ENCODE data around the gene ZFP69B. TPM values are rescaled to one million over a fixed set of nuclear protein-coding genes. Genes with fewer than 3 reads are reported as not detected.

ZFP69B gene
- total and polyA plus RNA-seq, 10 of the 15 experiments (the other 5 are each of a cell fraction or from before 2014, with no cell fraction given) = 1.3 to 5.7 (median 3.4) TPM

DNA sequence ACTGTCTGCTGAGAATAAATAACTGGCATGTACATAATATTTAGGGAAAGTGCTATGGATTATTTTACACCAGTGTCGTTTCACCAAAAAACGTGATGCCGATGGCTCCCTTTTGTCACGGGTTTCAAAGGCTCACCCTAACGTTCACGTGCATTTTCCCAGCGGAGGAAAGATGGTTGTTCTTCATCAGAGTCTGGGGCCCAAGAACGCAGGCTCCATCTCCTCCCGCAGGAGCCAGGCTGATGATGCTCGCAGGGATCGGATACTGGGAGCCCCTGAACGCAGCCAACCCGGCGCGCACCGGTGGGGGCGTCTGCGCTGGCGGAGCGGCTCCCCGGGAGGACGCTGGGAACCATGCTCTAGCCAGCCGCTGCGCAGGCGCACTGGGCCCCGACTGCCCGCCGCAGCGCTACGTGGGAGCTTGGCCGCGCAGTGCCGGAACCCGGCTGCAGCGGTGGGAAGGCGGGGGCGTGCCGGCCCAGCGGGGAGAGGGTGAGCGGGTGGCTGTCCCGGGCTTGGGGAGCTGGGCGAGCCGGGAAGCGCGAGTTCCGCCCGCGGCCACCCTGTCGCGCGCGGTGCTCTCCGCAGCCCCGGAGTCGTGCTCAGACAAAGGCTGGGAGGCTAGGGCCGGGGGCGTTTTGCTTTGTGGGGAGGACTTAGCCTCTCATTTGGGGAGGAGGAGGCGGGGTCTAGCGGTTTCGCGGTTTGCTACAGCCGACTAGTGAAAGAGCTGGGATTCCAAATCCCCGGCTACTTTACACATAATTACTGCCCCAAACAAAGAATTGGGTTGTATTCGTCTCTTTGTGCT lies at the start of gene ZFP69B (continued):
- TF ChIP-seq SRF (IDR thresholded peaks at IDR 0.05; ENCODE audit: low read depth in 2 of 2, low read length in 2 of 2) (0 out of 4 replicates have a peak, but pooled peaks of 1 of the 2 experiments have one; percentile 13), SP1 (IDR thresholded peaks at IDR 0.05; ENCODE audit: low read depth, low read length) (no peak), BACH1 (IDR thresholded peaks at IDR 0.05; ENCODE audit: borderline replicate concordance) (peak; percentile 79; the same call in 1 of the 2 replicates), POLR2AphosphoS5 (IDR thresholded peaks at IDR 0.05; ENCODE audit: low read length) (no peak; the same call in none of the 2 replicates), CBFB (IDR thresholded peaks at IDR 0.05; ENCODE audit: low read depth) (peak; percentile 79; the same call in 1 of the 2 replicates), NR2C1 (IDR thresholded peaks at IDR 0.05) (no peak), RBBP5 (conservative IDR thresholded peaks at IDR 0.05) (no peak), SUPT20H (IDR thresholded peaks at IDR 0.05; ENCODE audit: borderline replicate concordance, control insufficient read depth, low read depth, low read length) (no peak), EED (IDR thresholded peaks at IDR 0.05; ENCODE audit: low read depth) (peak; percentile 48; the same call in 1 of the 2 replicates), NFXL1 (IDR thresholded peaks at IDR 0.05; ENCODE audit: borderline replicate concordance) (peak; percentile 88; the same call in 1 of the 2 replicates), KDM1A (IDR thresholded peaks at IDR 0.05; ENCODE audit: borderline replicate concordance) (no peak), RCOR1 (conservative IDR thresholded peaks at IDR 0.05; ENCODE audit: low read depth, low read length) (no peak), GABPA (IDR thresholded peaks at IDR 0.05; ENCODE audit: low read depth) (no peak), POLR2AphosphoS2 (IDR thresholded peaks at IDR 0.05; ENCODE audit: low read depth, low read length) (no peak), HDAC2 (IDR thresholded peaks at IDR 0.05) (no peak)
- TF ChIP-seq, protein P1, sequence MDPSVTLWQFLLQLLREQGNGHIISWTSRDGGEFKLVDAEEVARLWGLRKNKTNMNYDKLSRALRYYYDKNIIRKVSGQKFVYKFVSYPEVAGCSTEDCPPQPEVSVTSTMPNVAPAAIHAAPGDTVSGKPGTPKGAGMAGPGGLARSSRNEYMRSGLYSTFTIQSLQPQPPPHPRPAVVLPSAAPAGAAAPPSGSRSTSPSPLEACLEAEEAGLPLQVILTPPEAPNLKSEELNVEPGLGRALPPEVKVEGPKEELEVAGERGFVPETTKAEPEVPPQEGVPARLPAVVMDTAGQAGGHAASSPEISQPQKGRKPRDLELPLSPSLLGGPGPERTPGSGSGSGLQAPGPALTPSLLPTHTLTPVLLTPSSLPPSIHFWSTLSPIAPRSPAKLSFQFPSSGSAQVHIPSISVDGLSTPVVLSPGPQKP (IDR thresholded peaks at IDR 0.05; ENCODE audit: low read depth, low read length) = no peak
- TF ChIP-seq, protein P2, sequence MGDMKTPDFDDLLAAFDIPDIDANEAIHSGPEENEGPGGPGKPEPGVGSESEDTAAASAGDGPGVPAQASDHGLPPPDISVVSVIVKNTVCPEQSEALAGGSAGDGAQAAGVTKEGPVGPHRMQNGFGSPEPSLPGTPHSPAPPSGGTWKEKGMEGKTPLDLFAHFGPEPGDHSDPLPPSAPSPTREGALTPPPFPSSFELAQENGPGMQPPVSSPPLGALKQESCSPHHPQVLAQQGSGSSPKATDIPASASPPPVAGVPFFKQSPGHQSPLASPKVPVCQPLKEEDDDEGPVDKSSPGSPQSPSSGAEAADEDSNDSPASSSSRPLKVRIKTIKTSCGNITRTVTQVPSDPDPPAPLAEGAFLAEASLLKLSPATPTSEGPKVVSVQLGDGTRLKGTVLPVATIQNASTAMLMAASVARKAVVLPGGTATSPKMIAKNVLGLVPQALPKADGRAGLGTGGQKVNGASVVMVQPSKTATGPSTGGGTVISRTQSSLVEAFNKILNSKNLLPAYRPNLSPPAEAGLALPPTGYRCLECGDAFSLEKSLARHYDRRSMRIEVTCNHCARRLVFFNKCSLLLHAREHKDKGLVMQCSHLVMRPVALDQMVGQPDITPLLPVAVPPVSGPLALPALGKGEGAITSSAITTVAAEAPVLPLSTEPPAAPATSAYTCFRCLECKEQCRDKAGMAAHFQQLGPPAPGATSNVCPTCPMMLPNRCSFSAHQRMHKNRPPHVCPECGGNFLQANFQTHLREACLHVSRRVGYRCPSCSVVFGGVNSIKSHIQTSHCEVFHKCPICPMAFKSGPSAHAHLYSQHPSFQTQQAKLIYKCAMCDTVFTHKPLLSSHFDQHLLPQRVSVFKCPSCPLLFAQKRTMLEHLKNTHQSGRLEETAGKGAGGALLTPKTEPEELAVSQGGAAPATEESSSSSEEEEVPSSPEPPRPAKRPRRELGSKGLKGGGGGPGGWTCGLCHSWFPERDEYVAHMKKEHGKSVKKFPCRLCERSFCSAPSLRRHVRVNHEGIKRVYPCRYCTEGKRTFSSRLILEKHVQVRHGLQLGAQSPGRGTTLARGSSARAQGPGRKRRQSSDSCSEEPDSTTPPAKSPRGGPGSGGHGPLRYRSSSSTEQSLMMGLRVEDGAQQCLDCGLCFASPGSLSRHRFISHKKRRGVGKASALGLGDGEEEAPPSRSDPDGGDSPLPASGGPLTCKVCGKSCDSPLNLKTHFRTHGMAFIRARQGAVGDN (IDR thresholded peaks at IDR 0.05) = peak; percentile 96
- TF ChIP-seq, protein P3, sequence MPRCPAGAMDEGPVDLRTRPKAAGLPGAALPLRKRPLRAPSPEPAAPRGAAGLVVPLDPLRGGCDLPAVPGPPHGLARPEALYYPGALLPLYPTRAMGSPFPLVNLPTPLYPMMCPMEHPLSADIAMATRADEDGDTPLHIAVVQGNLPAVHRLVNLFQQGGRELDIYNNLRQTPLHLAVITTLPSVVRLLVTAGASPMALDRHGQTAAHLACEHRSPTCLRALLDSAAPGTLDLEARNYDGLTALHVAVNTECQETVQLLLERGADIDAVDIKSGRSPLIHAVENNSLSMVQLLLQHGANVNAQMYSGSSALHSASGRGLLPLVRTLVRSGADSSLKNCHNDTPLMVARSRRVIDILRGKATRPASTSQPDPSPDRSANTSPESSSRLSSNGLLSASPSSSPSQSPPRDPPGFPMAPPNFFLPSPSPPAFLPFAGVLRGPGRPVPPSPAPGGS (IDR thresholded peaks at IDR 0.05; ENCODE audit: borderline replicate concordance, insufficient read depth, low read depth, low read length, poor library complexity, severe bottlenecking) = peak; percentile 39
- TF ChIP-seq, protein P4, sequence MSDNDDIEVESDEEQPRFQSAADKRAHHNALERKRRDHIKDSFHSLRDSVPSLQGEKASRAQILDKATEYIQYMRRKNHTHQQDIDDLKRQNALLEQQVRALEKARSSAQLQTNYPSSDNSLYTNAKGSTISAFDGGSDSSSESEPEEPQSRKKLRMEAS (IDR thresholded peaks at IDR 0.05; ENCODE audit: low read depth, low read length) = peak; percentile 12; the same call in 1 of the 2 replicates
- TF ChIP-seq, protein P5, sequence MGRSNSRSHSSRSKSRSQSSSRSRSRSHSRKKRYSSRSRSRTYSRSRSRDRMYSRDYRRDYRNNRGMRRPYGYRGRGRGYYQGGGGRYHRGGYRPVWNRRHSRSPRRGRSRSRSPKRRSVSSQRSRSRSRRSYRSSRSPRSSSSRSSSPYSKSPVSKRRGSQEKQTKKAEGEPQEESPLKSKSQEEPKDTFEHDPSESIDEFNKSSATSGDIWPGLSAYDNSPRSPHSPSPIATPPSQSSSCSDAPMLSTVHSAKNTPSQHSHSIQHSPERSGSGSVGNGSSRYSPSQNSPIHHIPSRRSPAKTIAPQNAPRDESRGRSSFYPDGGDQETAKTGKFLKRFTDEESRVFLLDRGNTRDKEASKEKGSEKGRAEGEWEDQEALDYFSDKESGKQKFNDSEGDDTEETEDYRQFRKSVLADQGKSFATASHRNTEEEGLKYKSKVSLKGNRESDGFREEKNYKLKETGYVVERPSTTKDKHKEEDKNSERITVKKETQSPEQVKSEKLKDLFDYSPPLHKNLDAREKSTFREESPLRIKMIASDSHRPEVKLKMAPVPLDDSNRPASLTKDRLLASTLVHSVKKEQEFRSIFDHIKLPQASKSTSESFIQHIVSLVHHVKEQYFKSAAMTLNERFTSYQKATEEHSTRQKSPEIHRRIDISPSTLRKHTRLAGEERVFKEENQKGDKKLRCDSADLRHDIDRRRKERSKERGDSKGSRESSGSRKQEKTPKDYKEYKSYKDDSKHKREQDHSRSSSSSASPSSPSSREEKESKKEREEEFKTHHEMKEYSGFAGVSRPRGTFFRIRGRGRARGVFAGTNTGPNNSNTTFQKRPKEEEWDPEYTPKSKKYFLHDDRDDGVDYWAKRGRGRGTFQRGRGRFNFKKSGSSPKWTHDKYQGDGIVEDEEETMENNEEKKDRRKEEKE (IDR thresholded peaks at IDR 0.05) = no peak

Data from GM12878 (cell line).